Peyer's patch (tissue), 4 donors: ENCODE measurements around the gene CHRDL2.

ENCODE experiments used
- POLR2A ChIP-seq, 2 donors: fragments of 450-650 bp; IDR thresholded peaks; one replicate each; pipeline ENCODE4 v1.5.1; 2017; ENCODE audit warnings: antibody characterized with exemption in 2 of 2, mild to moderate bottlenecking in 2 of 2, moderate library complexity in 2 of 2
- TF ChIP-seq, protein P1 (sequence below), 6 experiments: fragments of 450-650 bp in 4 of 6; fragments of 200-600 bp in 2 of 6; sonication (generic) in 1 of 6; IDR thresholded peaks; one replicate each; pipeline ENCODE4 v1.5.1; 2017 to 2019; ENCODE audit warnings: antibody characterized with exemption in 6 of 6, mild to moderate bottlenecking in 3 of 6, moderate library complexity in 1 of 6

DNA sequence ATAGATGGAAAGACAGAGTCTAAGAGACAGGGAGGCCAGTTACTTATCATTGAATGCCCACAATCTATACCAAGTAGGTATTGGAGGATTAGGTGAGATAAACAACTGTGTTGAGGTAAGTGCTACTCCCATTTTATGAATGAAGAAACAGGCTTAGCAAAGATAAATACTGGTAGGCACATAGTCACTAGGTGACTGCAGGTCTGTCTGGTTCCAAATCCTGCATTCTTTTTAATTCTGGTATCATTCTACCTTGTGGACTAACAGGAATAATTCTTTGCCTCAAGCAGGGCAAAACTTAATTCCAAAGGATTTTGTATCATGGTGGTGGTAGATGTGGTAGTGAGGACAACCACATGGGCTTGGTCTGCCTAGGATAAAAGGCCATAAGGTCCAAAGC is 45.8 kb upstream of the CHRDL2 start:
- TF ChIP-seq, protein P1, sequence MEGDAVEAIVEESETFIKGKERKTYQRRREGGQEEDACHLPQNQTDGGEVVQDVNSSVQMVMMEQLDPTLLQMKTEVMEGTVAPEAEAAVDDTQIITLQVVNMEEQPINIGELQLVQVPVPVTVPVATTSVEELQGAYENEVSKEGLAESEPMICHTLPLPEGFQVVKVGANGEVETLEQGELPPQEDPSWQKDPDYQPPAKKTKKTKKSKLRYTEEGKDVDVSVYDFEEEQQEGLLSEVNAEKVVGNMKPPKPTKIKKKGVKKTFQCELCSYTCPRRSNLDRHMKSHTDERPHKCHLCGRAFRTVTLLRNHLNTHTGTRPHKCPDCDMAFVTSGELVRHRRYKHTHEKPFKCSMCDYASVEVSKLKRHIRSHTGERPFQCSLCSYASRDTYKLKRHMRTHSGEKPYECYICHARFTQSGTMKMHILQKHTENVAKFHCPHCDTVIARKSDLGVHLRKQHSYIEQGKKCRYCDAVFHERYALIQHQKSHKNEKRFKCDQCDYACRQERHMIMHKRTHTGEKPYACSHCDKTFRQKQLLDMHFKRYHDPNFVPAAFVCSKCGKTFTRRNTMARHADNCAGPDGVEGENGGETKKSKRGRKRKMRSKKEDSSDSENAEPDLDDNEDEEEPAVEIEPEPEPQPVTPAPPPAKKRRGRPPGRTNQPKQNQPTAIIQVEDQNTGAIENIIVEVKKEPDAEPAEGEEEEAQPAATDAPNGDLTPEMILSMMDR (IDR thresholded peaks at IDR 0.05) = no peak
- TF ChIP-seq POLR2A (IDR thresholded peaks at IDR 0.05) = no peak
